ENCODE data around the gene GLT8D2. TPM values are rescaled to one million over a fixed set of nuclear protein-coding genes. Genes with fewer than 3 reads are reported as not detected.

The GLT8D2 gene
- 0.65 and 0.76 TPM in 2 replicates for total RNA-seq

GRCh38 chr12:104049903-104050356 lies at the start of gene GLT8D2:
GLT8D2 (minus strand) TSS chr12:104050187; CDS start chr12:104019648, 30,539 bp downstream.

DNA sequence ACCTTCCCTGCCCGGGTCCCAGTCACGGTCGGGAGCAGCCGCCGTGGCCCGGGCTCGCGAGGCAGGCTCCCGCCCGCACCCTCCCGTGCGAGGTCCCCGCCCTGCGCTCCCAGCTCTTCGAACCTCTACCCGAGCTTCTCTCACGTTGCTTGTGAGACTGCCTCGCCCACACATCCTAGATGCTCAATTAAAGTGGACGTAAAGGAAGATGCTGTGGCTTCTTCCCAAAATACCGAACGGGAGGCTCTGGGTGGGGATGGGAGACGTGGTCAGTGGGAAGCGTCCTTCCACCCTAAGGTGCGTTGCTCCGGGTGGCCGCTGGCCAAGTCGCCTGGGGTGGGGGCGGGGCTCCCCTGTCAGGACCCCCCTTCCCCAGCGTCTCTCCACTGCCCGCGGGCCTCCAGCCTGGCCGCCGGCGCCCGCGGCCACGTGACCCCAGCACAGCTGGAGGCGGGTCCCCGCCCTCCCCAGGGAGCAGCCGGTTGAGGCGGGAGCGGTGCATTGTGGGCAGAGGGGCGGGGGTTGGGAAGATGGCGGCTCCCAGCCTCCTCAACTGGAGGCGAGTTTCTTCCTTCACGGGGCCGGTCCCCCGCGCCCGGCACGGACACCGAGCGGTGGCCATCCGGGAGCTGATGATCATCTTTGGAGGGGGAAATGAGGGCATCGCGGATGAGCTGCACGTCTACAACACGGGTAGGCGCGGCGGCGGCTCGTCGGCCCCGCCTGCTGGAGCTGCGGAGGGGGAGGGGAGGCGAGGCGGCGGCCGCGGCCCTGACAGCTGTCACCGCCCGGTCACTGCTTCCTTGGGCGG lies 14.2 kb upstream of the GLT8D2 start, which contains the start of gene HCFC2:
Gene HCFC2, plus strand, starts transcription at position 501 of the 811 bp plus-strand sequence. Its CDS starts 30 bp downstream, at position 531.

DNA sequence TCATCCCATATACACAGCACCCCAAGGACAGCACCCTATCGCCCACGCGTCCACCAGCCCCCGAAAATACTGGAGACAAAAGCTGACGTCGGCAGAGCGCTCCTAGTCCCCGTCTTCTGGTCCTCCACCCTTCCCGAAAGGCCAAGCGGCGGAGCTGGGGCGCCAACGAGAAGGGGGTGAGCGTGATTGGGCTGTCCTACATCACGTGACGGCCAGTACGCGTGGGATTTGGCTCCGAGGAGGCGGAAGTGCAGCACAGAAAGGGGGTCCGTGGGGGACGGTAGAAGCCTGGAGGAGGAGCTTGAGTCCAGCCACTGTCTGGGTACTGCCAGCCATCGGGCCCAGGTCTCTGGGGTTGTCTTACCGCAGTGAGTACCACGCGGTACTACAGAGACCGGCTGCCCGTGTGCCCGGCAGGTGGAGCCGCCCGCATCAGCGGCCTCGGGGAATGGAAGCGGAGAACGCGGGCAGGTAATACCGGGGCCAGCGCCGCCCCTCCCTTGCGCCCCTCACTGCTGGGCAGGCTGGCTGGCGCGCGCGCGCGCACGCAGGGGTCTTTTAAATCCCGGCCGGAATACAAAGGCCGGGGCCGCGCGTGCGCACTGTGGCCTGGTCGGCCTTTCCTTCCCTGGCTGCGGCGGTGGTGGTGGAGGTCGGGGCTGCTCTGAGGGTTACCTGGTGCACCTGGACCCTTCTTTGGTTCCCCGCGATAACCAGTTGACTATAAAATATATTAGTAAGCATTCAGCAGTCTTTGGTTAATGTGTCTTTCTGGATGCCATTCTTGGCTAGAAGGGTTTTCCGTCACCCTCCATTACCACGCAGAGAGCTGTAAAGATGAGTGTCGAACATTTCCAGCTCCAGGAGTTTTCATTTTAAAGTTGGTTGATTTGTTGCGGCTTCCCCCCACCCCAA lies 84.1 kb downstream of the GLT8D2 start, which contains the start of gene TDG:
Gene TDG, plus strand, starts transcription at position 283 of the 915 bp plus-strand sequence. Its CDS starts 166 bp downstream, at position 449.

Other genes starting within 250 kb of the GLT8D2 start
- gene NT5DC3, start 209.0 kb downstream of the GLT8D2 start, total RNA-seq = 3.6 and 4.9 TPM in 2 replicates
- gene HSP90B1, start 119.8 kb downstream of the GLT8D2 start, total RNA-seq = 545 and 604 TPM in 2 replicates
- gene TDG, start 84.3 kb downstream of the GLT8D2 start, total RNA-seq = 30.4 and 45.5 TPM in 2 replicates
- gene HCFC2, start 14.3 kb upstream of the GLT8D2 start, total RNA-seq = 10.8 and 16.4 TPM in 2 replicates
- 9.5 and 13.4 TPM in 2 replicates for gene NFYB, start 88.0 kb upstream of the GLT8D2 start, total RNA-seq
- 376 and 516 TPM in 2 replicates for gene TXNRD1, start 165.6 kb upstream of the GLT8D2 start, total RNA-seq

All from vein endothelial cell (primary cell).